ENCODE measurements around the gene IRF9. TPM values are rescaled to one million over a fixed set of nuclear protein-coding genes. Genes with fewer than 3 reads are reported as not detected.
"Not testable (repeated sequence)": the region's sequence is repeated elsewhere in the genome, so short reads cannot be mapped to it uniquely, and the experiment has no call there.

Gene IRF9
- total and polyA plus RNA-seq, 8 donors, result 1.4 to 143 (median 78.2) TPM

DNA sequence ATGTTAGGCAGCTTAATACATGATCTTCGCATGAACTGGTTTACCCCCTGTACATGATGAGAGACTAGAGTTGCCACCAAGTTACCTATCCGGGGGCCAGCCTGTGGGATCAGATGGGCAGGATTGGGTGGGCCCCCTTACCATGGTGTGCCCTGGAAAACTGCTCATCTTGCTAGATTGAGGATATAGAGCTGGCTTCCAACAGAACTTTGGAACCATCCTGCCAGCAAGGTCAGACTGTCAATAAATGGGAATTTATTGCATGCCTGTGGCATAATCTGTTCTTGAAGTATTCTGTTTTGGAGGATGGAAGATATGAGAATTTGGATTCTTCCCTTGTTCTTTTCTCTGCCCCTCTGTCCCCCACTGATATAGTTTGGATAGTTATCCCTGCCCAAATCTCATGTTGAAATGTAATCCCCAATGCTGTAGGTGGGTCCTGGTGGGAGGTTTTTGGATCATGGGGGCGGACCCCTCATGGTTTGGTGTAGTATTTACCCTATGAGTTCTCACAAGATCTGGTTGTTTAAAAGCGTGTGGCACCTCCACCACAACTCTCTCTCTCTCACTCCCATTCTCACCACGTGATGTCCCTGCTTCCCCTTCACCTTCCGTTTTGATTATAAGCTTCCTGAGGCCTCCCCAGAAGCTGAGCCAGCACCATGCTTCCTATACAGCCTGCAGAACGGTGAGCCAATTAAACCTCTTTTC is 37.9 kb downstream of the IRF9 start:
- peaks cover 5 to 42% (median 29%) of the 10 kb centered on the region in 4 donors for H3K36me3 ChIP-seq
- intact Hi-C loops (cut with DNase I; ENCODE audit: low total_unique reads), result no loop called here
- WGBS, 5 donors, result 79 to 90% (median 84%) methylated on average over 7 of the region's 7 CpGs
- H3K4me1 ChIP-seq, result peaks cover 22 to 45% (median 36%) of the 10 kb centered on the region in 4 donors
- H3K27ac ChIP-seq, result peak overlapping the region in 1 of 5 donors; percentile 7
- no peak for TF ChIP-seq POLR2AphosphoS5 (IDR thresholded peaks at IDR 0.05)
- TF ChIP-seq, protein P1, sequence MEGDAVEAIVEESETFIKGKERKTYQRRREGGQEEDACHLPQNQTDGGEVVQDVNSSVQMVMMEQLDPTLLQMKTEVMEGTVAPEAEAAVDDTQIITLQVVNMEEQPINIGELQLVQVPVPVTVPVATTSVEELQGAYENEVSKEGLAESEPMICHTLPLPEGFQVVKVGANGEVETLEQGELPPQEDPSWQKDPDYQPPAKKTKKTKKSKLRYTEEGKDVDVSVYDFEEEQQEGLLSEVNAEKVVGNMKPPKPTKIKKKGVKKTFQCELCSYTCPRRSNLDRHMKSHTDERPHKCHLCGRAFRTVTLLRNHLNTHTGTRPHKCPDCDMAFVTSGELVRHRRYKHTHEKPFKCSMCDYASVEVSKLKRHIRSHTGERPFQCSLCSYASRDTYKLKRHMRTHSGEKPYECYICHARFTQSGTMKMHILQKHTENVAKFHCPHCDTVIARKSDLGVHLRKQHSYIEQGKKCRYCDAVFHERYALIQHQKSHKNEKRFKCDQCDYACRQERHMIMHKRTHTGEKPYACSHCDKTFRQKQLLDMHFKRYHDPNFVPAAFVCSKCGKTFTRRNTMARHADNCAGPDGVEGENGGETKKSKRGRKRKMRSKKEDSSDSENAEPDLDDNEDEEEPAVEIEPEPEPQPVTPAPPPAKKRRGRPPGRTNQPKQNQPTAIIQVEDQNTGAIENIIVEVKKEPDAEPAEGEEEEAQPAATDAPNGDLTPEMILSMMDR (IDR thresholded peaks at IDR 0.05), result no peak
- no peak for TF ChIP-seq EP300 (IDR thresholded peaks at IDR 0.05)
- TF ChIP-seq POLR2A (IDR thresholded peaks at IDR 0.05), result no peak
- H3K9me3 ChIP-seq, result no peaks in the 10 kb centered on the region
- no peaks in the 10 kb centered on the region for H3K27me3 ChIP-seq
- no peak overlapping the region for H3K4me3 ChIP-seq
- DNase-seq, result no peak

DNA sequence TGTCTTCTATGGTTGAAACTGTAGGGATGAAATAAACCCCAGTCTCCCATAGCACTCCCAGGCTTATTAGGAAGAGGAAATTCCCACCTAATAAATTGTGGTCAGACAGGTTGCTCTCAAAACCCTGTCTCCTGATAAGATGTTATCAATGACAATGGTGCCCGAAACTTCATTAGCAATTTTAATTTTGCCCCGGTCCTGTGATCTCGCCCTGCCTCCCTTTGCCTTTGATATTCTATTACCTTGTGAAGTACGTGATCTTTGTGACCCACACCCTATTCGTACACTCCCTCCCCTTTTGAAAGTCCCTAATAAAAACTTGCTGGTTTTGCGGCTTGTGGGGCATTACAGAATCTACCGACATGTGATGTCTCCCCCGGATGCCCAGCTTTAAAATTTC is 41.5 kb downstream of the IRF9 start:
- 90 to 93% (median 91%) methylated on average over 8 of the region's 8 CpGs for WGBS, 5 donors
- H3K4me3 ChIP-seq; intact Hi-C loops (cut with DNase I; ENCODE audit: low total_unique reads); DNase-seq; H3K9me3 ChIP-seq; H3K27ac ChIP-seq; H3K27me3 ChIP-seq: not testable (repeated sequence)
- peaks cover 0 to 17% (median 11%) of the 10 kb centered on the region in 4 donors for H3K4me1 ChIP-seq
- peaks cover 25 to 71% (median 54%) of the 10 kb centered on the region in 4 donors for H3K36me3 ChIP-seq

DNA sequence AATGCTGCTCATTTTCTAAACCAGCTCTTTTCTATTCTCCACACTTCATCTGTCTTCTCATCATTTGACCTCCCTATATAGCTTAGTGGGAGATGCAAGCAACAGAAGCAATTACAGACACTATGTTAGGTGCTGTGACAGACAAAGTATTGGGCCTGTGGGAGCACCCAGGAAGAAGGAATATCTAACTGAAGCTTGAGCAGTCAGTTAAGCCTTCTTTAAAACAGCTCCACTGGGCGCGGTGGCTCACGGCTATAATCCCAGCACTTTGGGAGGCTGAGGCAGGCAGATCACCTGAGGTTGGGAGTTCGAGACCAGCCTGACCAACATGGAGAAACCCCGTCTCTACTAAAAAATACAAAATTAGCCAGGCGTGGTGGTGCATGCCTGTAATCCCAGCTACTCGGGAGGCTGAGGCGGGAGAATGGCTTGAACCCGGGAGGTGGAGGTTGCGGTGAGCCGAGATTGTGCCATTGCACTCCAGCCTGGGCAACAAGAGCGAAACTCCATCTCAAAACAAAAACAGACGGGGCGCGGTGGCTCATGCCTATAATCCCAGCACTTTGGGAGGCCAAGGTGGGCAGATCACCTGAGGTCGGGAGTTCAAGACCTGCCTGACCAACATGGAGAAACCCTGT is 42.3 kb downstream of the IRF9 start:
- intact Hi-C loops (cut with DNase I; ENCODE audit: low total_unique reads); H3K27ac ChIP-seq; H3K27me3 ChIP-seq; DNase-seq; H3K4me3 ChIP-seq; H3K9me3 ChIP-seq: not testable (repeated sequence)
- Histone ChIP-seq H3K36me3 (peaks cover 30 to 79% (median 63%) of the 10 kb centered on the region in 4 donors), H3K4me1 (peaks cover 0 to 10% (median 5%) of the 10 kb centered on the region in 4 donors)
- 94 to 98% (median 95%) methylated on average over 16 of the region's 16 CpGs for WGBS, 5 donors

DNA sequence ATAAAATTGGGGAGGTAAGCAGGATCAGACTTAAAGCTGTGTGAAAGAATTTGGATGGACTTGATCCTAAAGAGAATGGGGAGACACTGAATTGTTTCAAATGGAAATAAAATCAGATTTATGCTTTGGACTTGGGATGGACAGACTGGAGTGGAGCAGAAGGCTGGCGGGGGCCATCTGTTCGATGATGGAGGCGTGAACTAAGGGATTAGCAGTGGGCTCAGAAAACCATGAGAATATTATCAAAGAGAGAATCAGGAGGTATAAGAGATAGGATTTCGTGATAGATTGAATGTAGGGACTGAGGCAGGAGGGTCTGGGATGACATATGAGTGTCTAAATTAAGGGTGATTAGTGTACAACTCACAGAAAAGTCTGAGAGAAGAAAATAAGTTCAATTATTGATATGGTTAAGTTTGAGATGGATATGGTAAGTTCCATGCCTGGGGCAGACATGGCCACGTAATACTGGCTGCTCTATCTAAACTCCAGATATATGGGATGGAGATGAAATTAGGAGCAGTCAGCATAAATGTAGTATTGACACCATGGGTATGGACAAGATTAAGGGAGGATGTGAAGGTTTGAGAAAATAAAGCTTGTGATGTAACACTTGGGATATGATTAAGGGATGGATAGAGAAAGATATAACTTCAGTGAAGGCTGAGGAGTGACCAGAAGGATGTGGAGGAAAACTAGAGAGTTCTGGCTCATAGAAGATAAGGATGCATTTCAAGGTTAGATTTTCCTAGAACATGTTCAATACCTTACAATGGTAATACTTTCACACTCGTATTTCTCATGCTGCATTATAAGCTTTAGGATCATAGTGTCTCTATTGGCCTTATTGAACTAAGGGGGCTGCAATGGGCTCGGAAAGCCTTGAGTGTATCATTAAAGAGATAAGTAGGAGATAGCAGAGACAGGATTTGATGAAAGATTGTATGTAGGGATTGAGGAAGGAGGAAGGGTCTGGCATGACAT is 43.4 kb downstream of the IRF9 start:
- DNase-seq, result no peak
- no peaks in the 10 kb centered on the region for H3K4me1 ChIP-seq
- peaks cover 39 to 86% (median 70%) of the 10 kb centered on the region in 4 donors for H3K36me3 ChIP-seq
- H3K27me3 ChIP-seq, result no peaks in the 10 kb centered on the region
- TF ChIP-seq POLR2A (IDR thresholded peaks at IDR 0.05) (no peak), POLR2AphosphoS5 (IDR thresholded peaks at IDR 0.05) (no peak), EP300 (IDR thresholded peaks at IDR 0.05) (no peak)
- TF ChIP-seq, protein P1 (IDR thresholded peaks at IDR 0.05), result no peak
- no peak overlapping the region for H3K27ac ChIP-seq
- H3K9me3 ChIP-seq, result no peaks in the 10 kb centered on the region
- intact Hi-C loops (cut with DNase I; ENCODE audit: low total_unique reads), result no loop called here
- no peak overlapping the region for H3K4me3 ChIP-seq
- 89 to 93% (median 91%) methylated on average over 7 of the region's 7 CpGs for WGBS, 5 donors

Data from stomach (tissue), 9 donors.